IPS DF 4.7 (cell line): Measurements from ENCODE around the gene SELENOO.

ENCODE experiments used
- DNase-seq: peaks from one replicate; pipeline ENCODE4 v3.0.0-alpha.2; 2013; ENCODE audit warnings: low spot score; ENCODE audit errors: extremely low read depth

Gene SELENOO

GRCh38 chr22:50184004-50184901 is 16.6 kb upstream of the SELENOO start:
- no peak for DNase-seq

GRCh38 chr22:50184902-50185374 is 15.9 kb upstream of the SELENOO start:
- DNase-seq, result no peak

DNA sequence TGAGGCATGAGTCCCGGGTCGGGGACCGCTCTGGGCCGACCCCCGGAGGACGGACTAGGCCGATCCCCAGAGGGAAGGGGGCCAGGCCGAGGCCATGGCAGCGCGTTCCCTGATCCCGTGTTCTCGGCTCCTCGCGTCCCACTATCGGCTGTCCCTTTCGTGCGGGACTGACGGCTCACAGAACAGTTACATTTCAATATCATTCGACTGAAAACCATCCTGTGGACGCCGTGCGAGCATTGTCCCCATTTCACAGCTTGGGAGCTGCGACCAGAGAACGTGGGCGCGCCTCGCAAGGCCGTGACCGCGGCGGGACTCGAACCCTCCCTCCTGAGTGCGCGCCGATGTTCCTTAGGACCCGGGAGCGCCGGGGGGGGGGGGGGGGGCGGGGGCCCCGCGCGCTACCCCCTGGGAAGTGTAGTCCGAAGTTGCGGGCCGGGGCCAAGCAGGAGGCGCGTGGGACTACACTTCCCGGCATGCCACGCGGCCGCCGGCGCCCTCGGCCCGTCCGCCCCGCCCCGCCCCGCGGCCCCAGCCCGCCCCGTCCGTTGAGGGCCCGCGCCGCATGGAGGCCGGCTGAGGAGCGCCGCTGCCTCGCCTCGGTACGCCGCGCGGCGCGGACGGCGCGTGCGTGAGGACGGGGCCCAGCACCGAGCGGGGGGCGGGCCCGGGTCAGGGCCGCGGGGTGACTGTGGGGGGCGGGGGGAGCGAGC is 15.3 kb upstream of the SELENOO start, which contains the start of gene TRABD:
Gene TRABD, plus strand, starts transcription at position 539 of the 713 bp plus-strand sequence. CDS start 7,148 bp downstream, outside the sequence.
- no peak for DNase-seq

DNA sequence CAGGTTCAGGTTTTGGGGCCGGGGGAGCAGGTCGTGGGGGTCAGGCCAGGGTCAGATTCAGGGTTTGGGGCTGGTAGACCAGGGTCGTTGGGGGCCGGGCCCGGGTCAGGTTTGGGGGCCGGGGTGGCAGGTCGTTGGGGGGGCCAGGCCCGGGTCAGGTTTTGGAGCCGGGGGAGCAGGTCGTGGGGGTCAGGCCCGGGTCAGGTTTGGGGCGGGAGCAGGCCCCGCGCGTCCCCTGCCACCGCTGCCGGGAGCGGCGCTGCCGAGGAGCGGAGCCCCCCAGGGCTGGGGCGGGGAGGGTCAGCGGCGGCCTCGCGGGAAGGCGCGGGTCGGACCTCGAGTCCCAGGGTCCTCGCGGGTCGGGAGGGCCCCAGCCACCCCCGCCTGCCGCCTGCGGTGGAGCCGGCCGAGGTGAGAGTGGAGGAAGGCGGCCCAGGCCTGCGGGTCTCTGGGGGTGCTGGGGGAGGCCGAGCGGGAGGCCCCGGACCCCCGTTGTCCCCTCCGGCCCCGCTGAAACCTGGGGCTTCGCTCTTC is 14.6 kb upstream of the SELENOO start:
- DNase-seq, result no peak

DNA sequence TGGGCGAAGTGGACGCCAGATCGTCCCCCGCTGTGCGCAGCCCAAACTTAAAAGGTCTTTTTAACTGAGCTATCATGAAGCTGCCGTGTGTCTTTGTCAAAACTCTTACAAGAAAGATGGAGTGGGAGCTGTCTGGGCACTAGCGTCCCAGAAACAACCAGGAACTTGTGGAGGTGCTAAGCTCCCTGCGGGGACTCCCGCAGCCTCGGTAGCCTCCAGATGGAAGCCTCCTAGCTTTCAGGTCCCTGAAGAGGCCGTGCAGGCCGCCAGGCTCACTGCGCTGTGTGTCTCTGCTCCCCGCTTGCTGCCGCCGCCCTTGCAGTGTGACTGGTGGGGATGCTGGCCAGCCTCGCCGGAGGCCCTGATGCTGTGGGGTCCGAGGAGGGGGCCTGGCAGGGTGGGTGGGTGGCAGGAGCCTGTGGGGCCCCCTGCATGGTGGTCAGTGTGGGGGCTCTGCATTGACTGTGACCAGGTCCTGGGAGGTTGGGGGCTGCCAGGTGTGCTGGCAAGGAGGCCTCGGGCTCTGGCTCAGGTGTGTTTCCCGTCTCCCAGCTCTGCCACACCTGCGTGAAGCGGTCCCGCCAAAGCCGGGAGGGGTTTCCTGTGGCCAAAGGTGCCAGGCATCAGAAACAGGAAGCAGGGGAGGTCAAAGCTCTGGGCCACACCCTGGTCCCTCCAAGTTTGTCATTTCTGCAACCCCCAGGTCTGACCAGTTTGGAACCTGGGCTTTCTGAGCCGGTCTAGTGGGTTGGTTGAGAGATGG is 13.9 kb upstream of the SELENOO start:
- no peak for DNase-seq

DNA sequence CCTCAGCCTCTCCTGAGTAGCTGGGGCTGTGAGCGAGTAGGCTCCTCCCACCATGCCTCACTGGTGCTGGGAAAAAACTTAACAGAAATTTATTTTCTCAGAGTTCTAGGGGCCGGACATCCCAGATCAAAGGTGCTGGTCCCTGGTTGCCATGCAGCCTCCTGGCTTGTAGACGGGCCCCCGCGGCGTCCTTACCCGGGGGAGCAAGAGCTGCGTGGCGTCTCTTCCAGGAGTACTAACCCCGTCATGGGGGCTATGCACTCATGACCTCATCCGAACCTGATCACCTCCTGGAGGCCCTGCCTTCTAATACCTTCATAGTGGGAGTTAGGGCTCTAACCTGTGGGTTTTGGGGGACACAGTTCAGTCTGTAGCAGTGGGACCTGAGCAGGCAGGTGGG is 12.5 kb upstream of the SELENOO start:
- no peak for DNase-seq

DNA sequence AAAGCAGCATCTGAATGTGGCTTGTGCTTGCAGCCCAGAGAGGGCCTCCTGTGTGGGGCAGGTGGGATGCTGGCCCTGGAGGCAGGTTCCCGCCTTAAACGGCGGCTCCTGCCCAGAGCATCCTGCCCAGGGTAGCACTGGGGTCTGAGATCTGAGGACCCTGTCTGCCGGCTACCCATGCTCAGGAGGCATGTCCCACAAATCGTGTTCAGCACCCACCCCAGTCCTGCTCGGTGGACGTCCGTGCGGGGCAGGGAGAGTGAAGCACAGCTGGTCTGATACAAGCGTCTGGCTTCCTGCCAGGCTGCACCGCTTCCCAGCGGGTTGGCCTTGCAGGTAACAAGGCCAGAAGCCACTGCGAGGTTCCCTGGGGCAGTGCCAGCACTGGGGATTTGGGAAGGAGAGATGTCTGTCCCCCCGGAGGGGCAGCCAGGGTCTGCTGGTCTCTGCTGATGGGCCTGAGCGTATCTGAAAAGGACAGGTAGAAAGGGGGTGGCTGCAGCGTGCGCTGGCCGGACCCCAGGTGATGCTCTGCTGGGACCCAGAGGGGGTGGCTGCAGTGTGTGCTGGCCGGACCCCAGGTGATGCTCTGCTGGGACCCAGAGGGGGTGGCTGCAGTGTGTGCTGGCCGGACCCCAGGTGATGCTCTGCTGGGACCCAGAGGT is 11.5 kb upstream of the SELENOO start:
- DNase-seq, result no peak

DNA sequence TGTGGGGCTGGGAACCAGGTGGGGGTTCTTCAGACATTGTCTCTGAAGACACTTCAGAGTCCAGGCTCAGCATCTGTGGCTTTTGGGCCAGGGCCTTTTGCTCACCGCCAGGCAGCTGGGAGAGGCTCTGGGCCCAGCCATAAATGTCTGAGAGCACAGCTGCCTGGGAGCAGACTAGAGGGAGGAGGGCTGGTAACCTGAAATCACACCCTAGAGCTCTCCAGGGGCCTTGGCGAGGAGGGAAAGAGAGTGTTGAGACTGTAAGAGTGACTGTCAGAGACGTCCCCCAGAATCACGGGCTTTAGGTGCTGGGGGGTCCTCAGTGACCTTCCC is 11.0 kb upstream of the SELENOO start:
- no peak for DNase-seq

DNA sequence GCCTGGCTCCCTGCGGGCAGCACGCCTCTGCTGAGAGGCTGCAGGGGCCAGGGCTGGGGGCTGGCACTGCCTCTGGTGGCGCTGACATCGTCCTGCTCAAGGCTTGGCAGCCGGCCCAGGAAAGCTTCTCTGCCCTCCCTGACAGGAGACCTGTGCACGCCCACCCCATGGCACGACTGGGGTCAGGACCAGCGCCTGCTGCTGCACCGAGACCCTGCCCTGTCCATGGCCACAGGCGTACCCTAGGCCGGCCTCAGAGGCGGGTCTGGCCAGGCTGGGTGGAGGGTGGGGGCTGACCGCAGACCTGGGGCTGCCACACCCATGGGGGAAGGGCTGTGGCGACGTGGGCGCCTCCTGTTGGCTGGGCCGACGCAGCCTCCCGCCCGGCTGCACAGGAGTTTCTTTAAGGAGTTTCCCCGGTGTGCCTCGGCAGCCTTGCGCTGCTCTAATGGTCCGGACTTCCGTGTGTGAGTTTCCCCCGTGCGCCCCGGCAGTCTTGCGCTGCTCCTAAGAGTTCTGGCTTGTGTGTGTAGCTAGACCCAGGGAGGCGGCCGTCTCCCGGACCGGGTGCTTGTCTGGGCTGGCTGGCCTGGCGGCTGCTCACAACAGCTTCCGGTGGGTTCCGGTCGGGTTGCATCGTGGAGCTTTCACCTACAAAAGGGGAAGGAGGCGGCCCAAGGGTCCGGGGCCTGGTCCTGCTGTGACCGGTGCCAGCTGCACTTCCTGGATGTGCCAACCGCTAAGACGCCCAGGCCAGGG is 10.4 kb upstream of the SELENOO start:
- no peak for DNase-seq

DNA sequence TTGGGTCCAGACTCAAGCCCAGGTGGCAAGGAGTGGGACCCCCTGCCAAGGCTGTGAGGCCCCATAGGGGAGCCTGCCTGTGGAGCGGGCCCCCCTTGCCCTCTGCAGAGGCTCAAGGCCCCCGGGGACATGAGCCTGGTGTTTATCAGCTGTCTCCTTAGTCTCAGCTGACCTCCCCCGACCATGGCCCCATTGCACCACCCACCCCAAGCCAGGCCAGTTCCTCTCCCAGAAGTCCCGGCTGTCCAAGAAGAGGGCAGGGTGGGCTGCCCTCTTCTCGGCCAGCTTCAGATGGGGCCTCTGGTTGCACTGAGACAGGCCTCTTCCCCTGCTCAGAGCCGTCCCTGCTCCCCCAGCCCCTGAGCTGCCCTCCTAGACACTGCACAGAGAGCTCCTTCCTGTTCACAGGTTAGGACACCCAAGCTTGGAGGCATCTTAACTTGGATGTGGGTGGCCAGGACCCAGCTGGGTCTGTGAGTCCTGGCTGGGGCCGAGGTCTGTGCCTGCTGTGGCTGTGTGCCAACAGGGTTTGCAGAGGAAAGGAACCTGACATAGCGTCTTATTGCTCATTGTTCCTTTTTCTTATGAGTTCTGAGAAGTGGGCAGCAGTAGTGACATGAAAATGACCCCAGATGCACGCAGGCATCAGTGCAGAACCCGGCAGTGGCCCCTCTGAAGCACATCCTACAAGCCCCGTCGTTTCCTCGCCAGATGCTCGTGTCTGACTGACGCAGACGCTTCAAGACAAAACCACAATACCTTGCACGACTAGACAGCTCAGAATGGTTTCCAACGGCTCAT is 9.7 kb upstream of the SELENOO start:
- no peak for DNase-seq

GRCh38 chr22:50192436-50193204 is 8.2 kb upstream of the SELENOO start:
- no peak for DNase-seq

DNA sequence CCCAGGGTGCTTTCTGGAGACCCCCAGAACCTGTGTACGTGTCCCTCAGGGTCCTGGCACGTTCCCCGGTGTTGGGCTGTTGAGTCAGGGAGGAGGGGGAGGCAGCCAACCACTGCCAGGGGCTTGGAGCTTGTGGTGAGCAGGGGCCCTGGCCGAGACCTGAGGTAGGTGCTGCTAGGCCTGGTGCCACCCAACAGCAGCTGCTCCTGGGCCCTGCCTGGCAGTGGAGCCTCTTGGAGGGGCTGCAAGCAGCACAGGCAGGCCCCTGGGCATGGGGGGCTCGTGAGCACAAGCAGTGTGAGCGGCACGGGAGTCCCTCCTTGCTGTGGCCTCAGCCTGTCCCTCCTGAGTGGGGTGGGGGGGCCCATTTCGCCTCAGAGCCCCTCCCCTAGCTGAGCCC is 7.2 kb upstream of the SELENOO start:
- no peak for DNase-seq

- no peak for DNase-seq
Observed at GRCh38 chr22:50194037-50194805, 6.6 kb upstream of the SELENOO start.

DNA sequence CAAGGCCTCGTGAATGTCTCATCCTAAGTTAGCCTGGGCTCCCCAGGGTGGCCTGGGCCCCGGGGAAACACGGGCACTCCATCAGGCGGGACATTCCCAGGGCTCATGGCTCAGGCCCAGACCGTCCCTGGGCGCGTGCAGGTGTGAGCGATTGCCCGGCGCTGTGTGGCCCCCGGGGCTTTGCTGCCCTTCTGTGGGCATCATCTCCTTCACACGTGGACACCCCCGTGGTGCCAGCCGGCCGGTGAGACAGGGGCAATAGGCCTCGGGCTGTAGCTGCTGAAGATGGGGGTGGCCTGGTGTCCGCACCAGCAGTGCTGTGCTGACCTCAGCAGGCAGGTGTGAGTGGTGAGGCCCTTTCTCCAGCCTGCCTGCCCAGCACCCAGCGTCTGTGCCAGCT is 4.6 kb upstream of the SELENOO start:
- DNase-seq, result no peak

GRCh38 chr22:50197000-50197800 is 3.6 kb upstream of the SELENOO start:
- no peak for DNase-seq

GRCh38 chr22:50197856-50198623 is 2.8 kb upstream of the SELENOO start:
- DNase-seq, result no peak
